Stimulated activated naive B cell treated with anti-CD40 and anti-IgM and Interleukin-4, amounts not matched to agents 10 μg/mL and 1 μg/mL and 100 μg/mL, for 72 hours (primary cell): ENCODE data around the gene HBB.

Source experiments
- ATAC-seq, 2 donors: fragments of 150-1000 bp; cut with Tn5 transposase; replicated peaks; 2 replicates each; pipeline ENCODE4 v1.10.0; 2021; ENCODE audit warnings: moderate library complexity in 1 of 2
- DNase-seq: peaks from one replicate; pipeline ENCODE4 v3.0.0; 2021
- H3K27ac Mint-ChIP-seq: one replicate; pipeline ENCODE4 v1.8.0; 2022; ENCODE audit warnings: mild to moderate bottlenecking, mixed read lengths
- H3K27me3 Mint-ChIP-seq, 2 donors: one replicate each; pipeline ENCODE4 v1.8.0; 2022; ENCODE audit warnings: mixed read lengths in 2 of 2
- H3K36me3 Mint-ChIP-seq, 2 donors: one replicate each; pipeline ENCODE4 v1.8.0; 2022; ENCODE audit warnings: mixed read lengths in 2 of 2, mild to moderate bottlenecking in 1 of 2
- H3K4me1 Mint-ChIP-seq, 2 donors: one replicate each; pipeline ENCODE4 v1.8.0; 2022; ENCODE audit warnings: mixed read lengths in 2 of 2, mild to moderate bottlenecking in 1 of 2
- H3K4me3 Mint-ChIP-seq, 2 donors: one replicate each; pipeline ENCODE4 v1.8.0; 2022; ENCODE audit warnings: mild to moderate bottlenecking in 2 of 2, mixed read lengths in 2 of 2, moderate library complexity in 1 of 2
- H3K9me3 Mint-ChIP-seq, 2 donors: one replicate each; pipeline ENCODE4 v1.8.0; 2022; ENCODE audit warnings: mixed read lengths in 2 of 2, mild to moderate bottlenecking in 1 of 2

Gene HBB

GRCh38 chr11:5178046-5178837 is 48.6 kb downstream of the HBB start:
- no peak overlapping the region for H3K4me3 Mint-ChIP-seq
- ATAC-seq, result no peak
- H3K9me3 Mint-ChIP-seq, result no peaks in the 10 kb centered on the region
- no peaks in the 10 kb centered on the region for H3K36me3 Mint-ChIP-seq
- H3K4me1 Mint-ChIP-seq, result no peaks in the 10 kb centered on the region
- peaks cover 0 to 5% of the 10 kb centered on the region in 2 donors for H3K27me3 Mint-ChIP-seq
- DNase-seq, result no peak
- H3K27ac Mint-ChIP-seq, result no peak overlapping the region
